ENCODE data around the gene MLLT10.
"Not testable (repeated sequence)": the region's sequence is repeated elsewhere in the genome, so short reads cannot be mapped to it uniquely, and the experiment has no call there.

Gene MLLT10

GRCh38 chr10:21527598-21528235 is 6.3 kb upstream of the MLLT10 start:
- DNase-seq (ENCODE audit: low read depth in 2 of 3, low spot score in 2 of 3): no peak

- DNase-seq (ENCODE audit: low read depth in 2 of 3, low spot score in 2 of 3): no peak
Measured at GRCh38 chr10:21528236-21529031, 5.6 kb upstream of the MLLT10 start.

- no peak for DNase-seq (ENCODE audit: low read depth in 2 of 3, low spot score in 2 of 3)
Measured at GRCh38 chr10:21529032-21529910, 4.8 kb upstream of the MLLT10 start.

- DNase-seq (ENCODE audit: low read depth in 2 of 3, low spot score in 2 of 3): no peak
Measured at GRCh38 chr10:21530168-21530567, 3.9 kb upstream of the MLLT10 start.

GRCh38 chr10:21530641-21531040 is 3.4 kb upstream of the MLLT10 start:
- DNase-seq (ENCODE audit: low read depth in 2 of 3, low spot score in 2 of 3): no peak

GRCh38 chr10:21531164-21531563 is 2.9 kb upstream of the MLLT10 start:
- DNase-seq (ENCODE audit: low read depth in 2 of 3, low spot score in 2 of 3): no peak

GRCh38 chr10:21532694-21533466 is 1.2 kb upstream of the MLLT10 start:
- no peak for DNase-seq (ENCODE audit: low read depth in 2 of 3, low spot score in 2 of 3)

- no peak for DNase-seq (ENCODE audit: low read depth in 2 of 3, low spot score in 2 of 3)
Measured at GRCh38 chr10:21534280-21534586, 201 bp downstream of the MLLT10 start.

GRCh38 chr10:21534604-21535493 is 817 bp downstream of the MLLT10 start:
- peak in 2 of 3 experiments; percentile 18 to 19 for DNase-seq (ENCODE audit: low read depth in 2 of 3, low spot score in 2 of 3)

GRCh38 chr10:21535494-21535965 is 1.5 kb downstream of the MLLT10 start:
- no peak for DNase-seq (ENCODE audit: low read depth in 2 of 3, low spot score in 2 of 3)

GRCh38 chr10:21535976-21536375 is 1.9 kb downstream of the MLLT10 start:
- DNase-seq (ENCODE audit: low read depth in 2 of 3, low spot score in 2 of 3): not testable (repeated sequence)

- no peak for DNase-seq (ENCODE audit: low read depth in 2 of 3, low spot score in 2 of 3)
Measured at GRCh38 chr10:21536874-21537273, 2.8 kb downstream of the MLLT10 start.

- not testable (repeated sequence) for DNase-seq (ENCODE audit: low read depth in 2 of 3, low spot score in 2 of 3)
Measured at GRCh38 chr10:21540701-21541100, 6.7 kb downstream of the MLLT10 start.

GRCh38 chr10:21547246-21547645 is 13.2 kb downstream of the MLLT10 start:
- DNase-seq (ENCODE audit: low read depth in 2 of 3, low spot score in 2 of 3): no peak

- DNase-seq (ENCODE audit: low read depth in 2 of 3, low spot score in 2 of 3): no peak
Measured at GRCh38 chr10:21552638-21553037, 18.6 kb downstream of the MLLT10 start.

GRCh38 chr10:21556527-21556926 is 22.5 kb downstream of the MLLT10 start:
- no peak for DNase-seq (ENCODE audit: low read depth in 2 of 3, low spot score in 2 of 3)

- not testable (repeated sequence) for DNase-seq (ENCODE audit: low read depth in 2 of 3, low spot score in 2 of 3)
Measured at GRCh38 chr10:21558984-21559383, 25.0 kb downstream of the MLLT10 start.

GRCh38 chr10:21570761-21571521 is 36.9 kb downstream of the MLLT10 start:
- DNase-seq (ENCODE audit: low read depth in 2 of 3, low spot score in 2 of 3): no peak

GRCh38 chr10:21572578-21572977 is 38.5 kb downstream of the MLLT10 start:
- DNase-seq (ENCODE audit: low read depth in 2 of 3, low spot score in 2 of 3): no peak

Data from activated CD8-positive, alpha-beta memory T cell treated with anti-CD3 and anti-CD28 coated beads for 48 hours (primary cell).